ENCODE results near the gene ACSM6. TPM values are rescaled to one million over a fixed set of nuclear protein-coding genes. Genes with fewer than 3 reads are reported as not detected.

ACSM6 gene
- polyA plus RNA-seq, 1 experiment = not detected

- peaks cover 2% of the 10 kb centered on the region; the same call in 1 of the 2 replicates for H3K36me3 ChIP-seq (ENCODE audit: control insufficient read depth, insufficient read depth, low read length)
Observed at GRCh38 chr10:95254629-95255028, 60.6 kb downstream of the ACSM6 start.

GRCh38 chr10:95256268-95256667 is 62.2 kb downstream of the ACSM6 start:
- no peak for TF ChIP-seq CTCF (IDR thresholded peaks at IDR 0.05; ENCODE audit: insufficient read depth, low read depth, low read length)
- DNase-seq (ENCODE audit: low read depth) = no peak
- ChIA-PET CTCF (interaction anchor here (1.8 kb wide), 1 partner anchor 10 kb away, joined by 8 read pairs; no protein-coding TSS in a partner anchor), POLR2A (no interaction called here)
- Histone ChIP-seq H3K36me3 (ENCODE audit: control insufficient read depth, insufficient read depth, low read length) (peaks cover 1% of the 10 kb centered on the region; the same call in 1 of the 2 replicates), H3K4me3 (ENCODE audit: low read depth, low read length) (no peak overlapping the region), H3K27me3 (ENCODE audit: control insufficient read depth, insufficient read depth, low read length) (no peaks in the 10 kb centered on the region)

More at GRCh38 chr10:95254629-95255028, 60.6 kb downstream of the ACSM6 start:
- H3K27me3 ChIP-seq (ENCODE audit: control insufficient read depth, insufficient read depth, low read length) = no peaks in the 10 kb centered on the region
- DNase-seq (ENCODE audit: low read depth) = no peak
- TF ChIP-seq CTCF (IDR thresholded peaks at IDR 0.05; ENCODE audit: insufficient read depth, low read depth, low read length) = no peak
- H3K4me3 ChIP-seq (ENCODE audit: low read depth, low read length) = no peak overlapping the region
- ChIA-PET CTCF (no interaction called here), POLR2A (no interaction called here)

GRCh38 chr10:95257849-95258248 is 63.8 kb downstream of the ACSM6 start:
- TF ChIP-seq CTCF (IDR thresholded peaks at IDR 0.05; ENCODE audit: insufficient read depth, low read depth, low read length) = no peak
- Histone ChIP-seq H3K4me3 (ENCODE audit: low read depth, low read length) (no peak overlapping the region), H3K36me3 (ENCODE audit: control insufficient read depth, insufficient read depth, low read length) (peaks cover 3% of the 10 kb centered on the region; the same call in 1 of the 2 replicates), H3K27me3 (ENCODE audit: control insufficient read depth, insufficient read depth, low read length) (no peaks in the 10 kb centered on the region)
- DNase-seq (ENCODE audit: low read depth) = no peak
- CTCF ChIA-PET = interaction anchor here (0.9 to 1.8 kb wide), 2 partner anchors 11 to 42 kb away, joined by 3 to 8 read pairs; no protein-coding TSS in a partner anchor
- POLR2A ChIA-PET = interaction anchor here (0.7 kb wide), 1 partner anchor 45 kb away, joined by 5 read pairs; no protein-coding TSS in a partner anchor

GRCh38 chr10:95260397-95260881 is 66.4 kb downstream of the ACSM6 start:
- Histone ChIP-seq H3K36me3 (ENCODE audit: control insufficient read depth, insufficient read depth, low read length) (peaks cover 8% of the 10 kb centered on the region), H3K4me3 (ENCODE audit: low read depth, low read length) (no peak overlapping the region), H3K27me3 (ENCODE audit: control insufficient read depth, insufficient read depth, low read length) (no peaks in the 10 kb centered on the region)
- DNase-seq (ENCODE audit: low read depth) = peak; percentile 76
- POLR2A ChIA-PET = no interaction called here
- CTCF ChIA-PET = interaction anchor here (0.6 to 1.2 kb wide), 5 partner anchors 8 to 1249 kb away, joined by 3 to 4 read pairs (median 3); no protein-coding TSS in a partner anchor
- TF ChIP-seq CTCF (IDR thresholded peaks at IDR 0.05; ENCODE audit: insufficient read depth, low read depth, low read length) = no peak

- no peak for DNase-seq (ENCODE audit: low read depth)
- H3K4me3 ChIP-seq (ENCODE audit: low read depth, low read length) = no peak overlapping the region
- CTCF ChIA-PET = interaction anchor here (0.8 to 1.2 kb wide), 4 partner anchors 8 to 1248 kb away, joined by 3 to 4 read pairs (median 4); no protein-coding TSS in a partner anchor
- no peaks in the 10 kb centered on the region for H3K27me3 ChIP-seq (ENCODE audit: control insufficient read depth, insufficient read depth, low read length)
- POLR2A ChIA-PET = interaction anchor here (1.2 kb wide), 1 partner anchor 48 kb away, joined by 3 read pairs; no protein-coding TSS in a partner anchor
- TF ChIP-seq CTCF (IDR thresholded peaks at IDR 0.05; ENCODE audit: insufficient read depth, low read depth, low read length) = no peak
- H3K36me3 ChIP-seq (ENCODE audit: control insufficient read depth, insufficient read depth, low read length) = peaks cover 8% of the 10 kb centered on the region
Observed at GRCh38 chr10:95260909-95261552, 67.0 kb downstream of the ACSM6 start.

All from BJ (cell line).